GM12891 (cell line): ENCODE results near the gene WDR81.

ENCODE experiments used
- POLR2A ChIP-seq: IDR thresholded peaks from 2 replicates; pipeline ENCODE4 v1.6.1; 2011; ENCODE audit warnings: low read depth, low read length, control low read depth
- POLR2AphosphoS5 ChIP-seq: IDR thresholded peaks from 2 replicates; pipeline ENCODE4 v1.6.1; 2011; ENCODE audit warnings: low read depth, low read length, control low read depth
- POU2F2 ChIP-seq: IDR thresholded peaks from 2 replicates; pipeline ENCODE4 v1.6.1; 2011; ENCODE audit warnings: low read depth, mild to moderate bottlenecking, control low read depth, low read length, moderate library complexity

- TF ChIP-seq POLR2AphosphoS5 (0 out of 2 replicates have a peak, but pooled peaks have one; percentile 28), POU2F2 (no peak), POLR2A (no peak)
These were observed 48.1 kb upstream of the WDR81 start for GRCh38 chr17:1676401-1676800.
